Fibroblast of peridontal ligament (primary cell): ENCODE data around the gene RANBP3L.

Source experiments
- DNase-seq: peaks from one replicate; pipeline ENCODE4 v3.0.0-alpha.2; 2010; ENCODE audit errors: extremely low read depth

The RANBP3L gene

DNA sequence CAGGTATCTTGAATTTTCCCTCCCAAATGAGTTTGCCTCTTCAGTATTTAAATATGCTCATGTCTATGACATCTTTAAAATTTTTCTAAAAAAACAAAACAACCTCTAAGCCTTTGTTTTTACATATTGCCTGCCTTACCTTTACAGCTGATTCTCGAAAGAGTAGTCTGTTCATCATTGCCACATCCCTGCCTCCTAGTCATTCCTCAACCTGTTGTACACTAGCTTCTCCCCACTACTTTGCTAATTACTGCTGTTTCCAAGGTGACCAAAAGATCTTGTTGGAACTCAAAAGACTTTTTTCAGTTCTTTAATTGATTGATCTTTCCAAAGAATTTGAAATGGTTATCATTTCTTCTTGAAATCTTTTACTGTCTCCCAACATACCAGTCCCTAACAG, 58.0 kb downstream of the RANBP3L start:
- DNase-seq: no peak

DNA sequence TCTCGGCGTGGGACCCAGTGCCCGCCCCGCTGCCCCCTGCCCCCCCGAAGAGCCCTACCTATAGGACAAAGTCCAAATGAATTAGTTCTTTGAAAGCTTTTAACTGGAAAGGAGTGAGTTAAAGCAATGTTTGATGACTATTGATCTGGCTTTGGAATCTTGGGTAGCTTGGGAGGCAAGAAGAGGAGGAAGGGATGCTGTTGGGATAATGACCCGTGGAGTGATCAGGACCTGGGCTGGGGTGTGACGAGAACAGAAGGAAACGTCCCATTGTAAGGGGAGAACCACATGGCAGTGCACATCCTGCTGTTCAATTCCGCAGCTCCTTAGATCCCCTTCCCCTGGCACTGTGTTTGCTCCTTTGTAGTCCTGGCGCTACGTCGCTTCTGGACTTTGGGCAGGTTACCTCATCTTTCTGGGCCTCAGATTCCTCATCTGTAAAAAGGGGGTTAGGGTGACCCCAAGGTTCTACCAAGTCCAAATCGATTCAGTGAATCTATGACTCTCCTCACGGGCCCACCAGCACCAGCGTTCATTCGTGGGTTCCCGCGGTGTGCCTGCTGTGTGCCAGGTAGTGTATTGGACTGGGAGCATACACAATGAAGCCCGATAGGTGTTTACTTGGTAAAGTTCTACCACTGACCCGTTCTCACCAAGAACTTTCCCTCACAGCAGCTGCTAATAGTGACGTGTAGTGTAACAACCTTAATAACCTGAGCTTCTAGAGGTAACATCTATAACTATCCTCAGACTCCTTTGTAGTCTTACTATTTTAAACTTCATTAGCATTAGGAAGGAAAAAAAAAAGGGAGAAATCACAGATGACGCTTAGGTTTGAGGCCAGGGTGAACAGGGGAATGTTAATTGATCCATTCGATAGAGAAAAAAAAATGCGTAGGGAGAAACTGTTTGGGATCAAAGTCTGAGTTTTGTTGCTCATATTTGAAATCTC, 58.9 kb downstream of the RANBP3L start:
- no peak for DNase-seq

DNA sequence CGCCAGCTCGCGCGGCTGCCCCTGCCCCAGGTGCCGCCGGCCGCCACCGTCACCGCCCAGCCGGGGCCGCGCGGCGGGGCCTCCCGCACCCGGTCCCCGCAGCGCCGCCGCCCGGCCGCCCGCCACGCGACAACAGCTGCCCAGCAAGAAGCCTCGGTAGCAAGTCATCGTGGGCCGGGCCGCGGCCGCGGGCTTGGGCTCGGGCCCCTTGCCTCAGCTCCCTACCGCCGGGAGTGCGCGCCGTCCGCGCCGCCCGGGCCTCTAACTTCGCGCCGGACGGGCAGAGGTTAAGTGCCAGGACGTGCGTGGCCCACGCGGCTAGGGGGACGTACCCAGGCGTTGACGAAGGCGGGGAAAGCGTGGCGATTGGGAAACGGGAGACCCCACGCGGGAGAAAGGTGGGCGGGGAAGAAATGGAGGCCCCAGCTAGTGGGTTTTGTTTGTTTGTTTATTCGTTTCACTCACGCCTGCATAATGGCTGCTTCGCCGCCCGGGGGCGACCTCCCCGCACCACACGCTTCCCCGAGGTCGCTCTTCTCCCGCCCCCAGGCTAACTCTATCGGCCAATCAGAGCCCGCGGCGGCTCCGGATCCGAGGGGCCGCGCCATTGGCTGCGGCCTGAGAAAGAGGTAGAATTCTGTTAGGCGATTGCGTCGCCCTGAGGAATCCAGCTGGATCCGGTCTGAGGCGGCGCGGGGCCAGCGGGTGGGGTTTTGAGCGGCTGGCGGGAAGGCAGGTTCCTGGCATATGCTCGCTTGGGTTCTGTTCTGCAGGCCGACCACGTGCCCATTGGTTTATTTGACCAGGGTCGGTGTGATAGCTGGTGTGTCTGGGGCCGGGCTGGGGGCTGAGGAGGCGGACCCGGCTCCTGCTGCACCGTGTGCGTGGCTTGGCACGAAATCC, 59.8 kb downstream of the RANBP3L start, which contains the start of gene NADK2:
Gene NADK2 (minus strand): TSS at position 295 of the 903 bp plus-strand sequence. CDS start 127 bp downstream, at position 168.
- peak; percentile 95 for DNase-seq

DNA sequence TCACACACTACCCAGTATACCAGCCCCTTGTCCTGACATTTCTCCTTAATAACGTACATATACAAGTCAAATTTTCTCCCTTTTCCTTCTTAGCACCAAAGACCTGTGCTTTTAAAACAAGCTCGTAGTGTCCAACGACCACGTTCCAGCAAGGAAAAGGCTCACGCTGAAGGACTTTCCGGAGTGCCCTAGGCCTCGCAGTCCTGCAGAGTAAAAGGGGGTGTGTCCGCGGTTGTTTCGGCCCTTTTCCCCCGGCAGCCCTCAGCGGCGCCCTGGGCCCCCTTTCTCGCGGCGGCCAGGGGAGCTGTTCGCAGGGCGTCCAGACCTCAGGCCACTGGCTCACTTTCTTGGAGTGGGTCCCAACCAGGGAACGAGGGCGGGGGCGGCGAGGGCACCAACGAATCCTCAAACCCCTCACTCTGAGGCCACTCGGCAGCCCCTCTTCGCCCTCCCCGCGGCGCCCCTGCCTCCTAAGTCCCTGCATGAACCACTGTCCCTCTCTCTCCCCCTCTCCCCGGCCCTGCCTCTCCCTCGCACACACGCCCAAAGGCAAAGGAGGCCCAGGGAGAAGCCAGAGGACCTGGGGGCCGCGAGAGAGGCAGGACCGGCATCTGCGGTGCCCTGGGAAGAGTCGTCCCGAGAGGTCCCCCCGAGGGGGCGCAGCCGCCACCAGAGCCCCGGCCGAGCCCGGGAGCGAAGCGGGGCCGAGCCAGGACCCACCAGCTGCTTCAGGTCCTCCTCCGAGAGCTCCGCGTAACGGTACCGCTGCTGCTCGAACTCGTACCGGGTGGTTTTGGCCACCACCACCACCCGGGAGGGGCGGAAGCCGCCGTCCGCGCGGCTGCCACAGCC, 60.7 kb downstream of the RANBP3L start:
- DNase-seq: peak; percentile 51

DNA sequence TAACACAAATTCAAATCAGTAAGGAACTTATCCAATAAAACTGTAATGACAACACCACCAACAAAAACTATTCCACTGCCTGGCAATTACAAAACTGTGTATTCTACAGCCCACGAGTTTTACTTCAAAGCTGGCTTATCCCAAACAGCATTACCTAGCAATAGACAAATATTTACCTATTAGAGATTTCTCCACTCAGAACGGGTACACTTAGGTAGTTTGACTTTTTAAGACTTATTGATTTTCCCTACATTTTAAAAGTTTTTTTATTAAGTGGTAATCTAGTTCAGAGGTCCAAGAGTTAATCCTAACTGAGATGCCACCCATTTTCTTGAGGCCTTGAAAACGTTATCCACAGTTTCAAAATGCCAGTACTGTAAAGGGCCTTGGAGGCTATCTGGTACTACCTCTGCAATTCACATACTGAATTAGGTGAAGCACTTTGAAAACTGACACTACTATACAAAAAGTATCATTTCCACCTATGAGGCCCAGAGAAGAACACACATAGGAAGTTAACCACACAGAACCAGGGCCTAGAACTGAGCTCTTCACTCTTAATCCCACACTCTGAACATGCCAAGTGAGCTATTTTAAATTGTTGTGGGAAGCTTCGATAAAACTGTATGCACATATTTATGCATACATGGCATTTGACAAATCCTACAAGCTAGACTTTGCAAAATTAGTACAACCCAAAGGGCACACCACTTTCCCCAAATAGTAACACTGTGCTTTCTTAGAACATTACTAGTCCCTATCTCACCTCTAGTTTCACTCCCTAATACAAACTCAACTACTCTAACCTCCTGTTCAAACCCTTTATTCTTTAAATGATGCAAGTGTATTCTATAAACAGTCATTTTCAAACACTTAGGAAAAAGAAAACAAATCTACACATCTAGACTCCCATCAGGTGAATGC, 62.1 kb downstream of the RANBP3L start:
- peak; percentile 10 for DNase-seq

DNA sequence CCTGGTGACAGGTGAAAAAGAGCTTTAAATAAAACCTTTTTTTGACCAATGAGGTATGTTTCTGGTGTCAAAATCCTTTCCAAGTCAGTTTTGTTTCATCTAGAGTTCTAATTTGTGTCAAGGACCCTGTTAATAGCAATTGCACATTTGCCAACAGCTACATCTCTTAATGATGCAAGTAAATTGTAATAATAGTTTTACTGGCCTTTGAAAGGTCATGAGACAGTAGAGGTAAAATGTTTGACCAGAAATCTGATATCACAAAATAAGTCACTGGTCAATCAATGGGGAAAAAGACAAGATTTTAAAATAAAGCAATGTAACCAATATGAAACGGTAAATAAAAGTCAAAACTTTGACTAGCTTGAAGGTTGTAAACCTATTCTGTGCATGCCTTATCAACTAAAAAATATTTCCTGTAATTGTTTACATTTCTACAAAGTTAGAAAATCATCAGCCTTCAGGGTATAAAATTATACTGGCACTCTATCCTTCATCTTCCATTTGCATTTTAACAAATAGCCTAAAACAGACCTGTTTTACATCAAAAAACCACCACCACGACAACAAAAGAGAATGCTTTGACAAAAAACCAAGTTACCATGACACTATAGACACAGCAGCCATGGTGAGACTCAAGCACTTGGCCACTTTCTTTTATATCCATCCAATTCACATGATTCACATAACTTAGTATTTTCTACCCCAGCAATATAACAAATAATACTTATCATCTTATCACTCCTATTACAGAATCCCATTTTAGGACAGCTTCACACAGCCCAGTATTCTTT, 63.0 kb downstream of the RANBP3L start:
- DNase-seq: no peak

DNA sequence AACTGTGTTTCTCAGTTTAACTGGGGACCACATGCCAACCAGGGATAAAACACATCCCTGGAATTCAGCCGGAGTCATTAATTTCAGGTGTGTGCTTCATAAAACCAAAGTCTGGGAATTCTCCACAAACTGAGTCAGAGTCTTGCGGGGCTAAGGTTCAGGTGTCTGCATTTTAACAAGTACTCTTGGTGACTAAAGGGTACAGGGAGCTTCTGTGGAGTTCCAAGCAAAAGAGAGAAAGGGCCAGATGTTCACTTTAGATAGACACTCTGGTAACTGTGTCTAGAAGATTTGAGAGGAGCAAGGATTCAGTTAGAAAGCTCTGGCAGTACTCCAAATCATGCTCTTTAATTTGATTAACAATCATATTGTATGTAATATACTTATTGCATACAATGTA, 64.0 kb downstream of the RANBP3L start:
- DNase-seq: no peak

DNA sequence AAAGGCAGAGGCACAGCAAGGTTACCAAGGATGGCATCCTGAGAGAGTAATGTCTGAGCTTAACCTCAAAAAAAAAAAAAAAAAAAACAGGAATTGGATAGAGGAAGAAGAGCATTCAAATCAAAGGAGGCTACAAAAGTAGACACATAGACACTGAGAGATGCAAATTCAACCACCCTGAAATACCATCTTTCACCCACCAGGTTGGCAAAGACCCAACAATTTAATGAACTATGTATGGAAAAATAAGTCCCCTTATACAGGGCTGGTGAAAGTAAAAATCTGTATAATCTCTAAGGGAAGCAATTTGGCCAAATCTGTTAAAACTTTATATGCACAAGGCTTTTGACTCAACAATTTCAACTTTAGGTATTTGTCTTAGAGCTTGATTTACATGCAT, 64.9 kb downstream of the RANBP3L start:
- DNase-seq: no peak

DNA sequence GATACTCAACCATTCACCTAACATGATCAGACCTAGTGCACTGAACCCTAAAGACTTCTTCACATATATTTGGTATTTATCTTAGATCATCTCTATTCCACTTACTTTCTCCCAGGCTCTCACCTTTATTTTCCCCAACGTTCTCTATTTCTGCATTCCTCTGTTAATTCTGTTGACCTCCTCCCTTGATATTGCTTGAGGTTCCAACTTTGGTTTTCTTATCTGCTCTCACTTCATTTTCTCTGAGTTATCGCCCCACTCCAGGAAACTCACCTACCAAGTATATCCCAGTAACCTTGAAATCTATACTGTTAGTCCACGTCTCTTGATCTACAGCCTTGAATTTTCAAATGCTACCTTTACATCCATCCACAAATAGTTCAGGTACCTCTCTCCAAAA, 69.2 kb downstream of the RANBP3L start:
- DNase-seq: no peak

DNA sequence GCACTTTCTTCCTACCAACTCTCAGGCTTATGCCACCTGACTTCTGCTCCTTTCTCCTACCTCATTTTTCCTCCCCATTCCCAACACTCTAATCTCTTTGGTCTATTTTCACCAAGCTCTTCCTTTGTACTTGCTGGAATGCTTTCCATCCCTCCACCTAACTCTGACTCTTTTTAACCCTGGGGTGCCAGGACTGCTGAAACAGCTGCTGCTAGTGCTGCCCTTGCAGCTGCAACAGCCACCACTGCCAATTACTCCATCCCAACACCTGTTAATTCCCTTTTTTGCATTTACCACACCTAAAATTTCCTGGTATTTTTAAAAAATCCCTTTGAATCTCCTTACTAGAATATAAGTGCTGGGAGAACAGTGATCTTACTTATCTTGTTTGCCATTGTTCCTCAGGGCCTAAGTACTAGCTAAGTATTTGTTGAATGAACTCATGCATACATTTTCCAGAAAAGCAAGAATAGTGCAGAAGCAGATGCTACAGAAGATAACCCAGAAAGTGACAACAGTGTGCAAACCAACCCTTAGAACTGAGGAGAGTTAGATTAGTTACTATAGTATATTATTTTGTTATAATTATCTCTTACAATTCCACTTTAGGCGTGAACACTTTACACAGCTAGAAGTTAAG, 71.4 kb downstream of the RANBP3L start:
- no peak for DNase-seq

DNA sequence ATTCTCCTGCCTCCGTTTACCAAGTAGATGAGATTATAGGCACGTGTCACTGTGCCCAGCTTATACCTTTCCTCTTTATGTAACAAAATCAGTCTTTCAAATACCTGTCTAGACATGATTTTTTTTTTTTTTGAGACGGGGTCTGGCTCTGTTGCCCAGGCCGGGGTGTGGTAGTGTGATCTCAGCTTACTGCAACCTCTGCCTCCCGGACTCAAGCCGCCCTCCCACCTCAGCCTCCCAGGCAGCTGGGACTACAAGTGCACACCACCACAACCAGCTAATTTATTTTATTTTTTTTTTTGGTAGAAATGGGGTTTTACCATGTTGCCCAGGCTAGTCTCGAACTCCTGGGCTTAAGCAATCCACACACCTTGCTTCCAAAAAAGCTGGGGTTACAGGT, 73.2 kb downstream of the RANBP3L start:
- DNase-seq: no peak

DNA sequence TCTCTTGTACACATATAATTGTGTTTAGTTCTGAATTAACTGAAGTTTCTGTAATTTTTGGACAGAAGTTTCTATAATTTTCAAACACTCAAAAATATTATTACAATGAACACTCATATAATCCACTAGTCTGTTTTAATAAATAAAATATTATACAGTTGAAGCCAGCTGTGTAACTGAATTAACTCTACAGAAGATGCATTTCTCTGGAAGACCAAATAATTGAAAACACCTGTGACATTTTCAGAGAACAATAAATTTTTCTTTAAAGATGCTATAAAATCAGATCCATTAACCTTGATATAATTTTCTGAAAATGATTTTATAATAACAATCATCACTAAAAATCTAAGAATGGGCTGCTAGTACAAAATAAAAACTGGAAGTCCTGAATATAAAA, 74.7 kb downstream of the RANBP3L start:
- no peak for DNase-seq

DNA sequence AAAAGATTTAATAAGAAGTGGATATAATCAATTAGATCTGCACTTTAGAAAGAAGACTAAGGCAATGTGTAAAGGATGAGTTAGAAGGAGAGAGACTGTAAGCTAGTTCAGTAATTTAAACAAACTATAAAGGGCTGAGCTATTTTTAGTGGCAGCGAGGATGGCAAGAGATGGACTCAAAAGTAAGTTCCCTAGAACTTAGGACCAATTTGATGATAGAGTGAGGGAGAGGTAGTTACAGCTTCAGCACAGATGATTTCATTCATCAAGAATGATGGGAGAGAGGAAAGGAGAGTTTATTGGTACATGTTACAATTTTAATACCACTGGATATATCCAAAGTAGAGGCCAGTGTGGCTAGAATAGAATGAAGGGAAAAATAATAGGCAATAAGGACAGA, 79.1 kb downstream of the RANBP3L start:
- DNase-seq: no peak

DNA sequence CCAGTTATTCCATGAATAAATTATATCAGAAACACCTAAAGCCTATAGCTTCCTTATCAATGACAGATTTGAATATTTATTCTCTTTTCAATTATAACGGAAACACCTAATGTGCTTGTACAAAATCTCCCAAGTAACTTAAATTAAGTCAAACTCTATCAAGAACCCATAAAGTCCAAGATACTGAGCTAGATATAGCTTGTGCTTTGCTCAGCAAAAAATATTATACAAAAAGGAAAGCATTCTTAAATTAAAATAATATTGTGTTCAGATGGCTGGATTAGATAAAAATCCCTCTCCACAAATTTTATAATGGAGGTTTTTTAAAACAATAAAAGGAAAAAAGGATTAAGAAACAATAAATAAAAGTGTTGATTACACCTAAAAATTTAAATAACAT, 83.7 kb downstream of the RANBP3L start:
- no peak for DNase-seq

DNA sequence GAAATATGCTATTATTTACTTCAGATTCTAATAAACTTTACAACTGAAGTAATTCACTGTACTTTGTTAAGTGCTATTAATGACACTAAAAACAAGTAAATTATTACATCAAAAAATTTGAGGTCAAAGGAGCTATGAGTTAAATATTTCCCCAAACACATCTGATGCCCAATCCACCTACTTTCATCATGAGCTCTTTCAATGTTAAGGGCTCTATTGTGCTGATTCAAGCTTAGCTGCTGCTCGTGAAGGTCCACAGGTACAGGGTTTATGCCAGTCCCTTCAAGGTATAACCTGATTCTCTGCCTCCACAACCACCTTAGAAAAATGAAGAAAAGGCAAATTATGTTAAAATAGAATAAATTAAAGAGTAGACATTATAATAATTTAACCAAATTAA, 84.1 kb downstream of the RANBP3L start:
- no peak for DNase-seq

DNA sequence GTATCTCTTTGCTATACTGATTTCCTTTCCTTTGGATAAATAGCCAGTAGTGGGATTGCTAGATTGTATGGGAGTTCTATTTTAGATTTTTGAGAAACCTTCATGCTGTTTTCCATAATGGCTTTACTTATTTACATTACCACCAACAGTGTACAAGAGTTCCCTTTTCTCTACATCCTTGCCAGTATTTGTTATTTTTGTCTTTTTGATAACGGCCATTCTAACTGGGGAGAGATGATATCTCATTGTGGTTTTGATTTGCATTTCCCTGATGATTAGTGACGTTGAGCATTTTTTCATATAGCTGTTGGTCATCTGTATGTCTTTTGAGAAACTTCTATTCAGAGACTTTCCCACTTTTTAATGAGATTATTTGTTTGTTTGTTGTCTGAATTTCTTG, 85.8 kb downstream of the RANBP3L start:
- DNase-seq: no peak

DNA sequence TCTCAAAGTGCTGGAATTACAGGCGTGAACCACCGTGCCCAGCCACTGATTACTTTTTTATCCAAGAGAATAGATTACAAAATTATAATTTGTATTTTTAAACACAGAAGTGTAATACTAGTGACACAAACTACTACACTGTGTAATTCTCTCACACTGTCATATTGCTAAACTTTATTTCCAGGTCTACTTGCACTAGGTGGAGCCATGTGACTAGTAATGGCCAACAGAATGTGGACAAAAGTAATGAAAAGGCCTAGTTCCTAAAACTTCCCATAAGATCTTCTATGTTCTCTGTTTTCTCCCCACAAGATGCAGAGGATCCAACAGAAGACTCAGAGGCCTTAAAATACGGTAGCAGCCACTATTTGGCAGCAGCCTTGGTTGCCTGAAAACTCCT, 87.3 kb downstream of the RANBP3L start:
- DNase-seq: no peak

DNA sequence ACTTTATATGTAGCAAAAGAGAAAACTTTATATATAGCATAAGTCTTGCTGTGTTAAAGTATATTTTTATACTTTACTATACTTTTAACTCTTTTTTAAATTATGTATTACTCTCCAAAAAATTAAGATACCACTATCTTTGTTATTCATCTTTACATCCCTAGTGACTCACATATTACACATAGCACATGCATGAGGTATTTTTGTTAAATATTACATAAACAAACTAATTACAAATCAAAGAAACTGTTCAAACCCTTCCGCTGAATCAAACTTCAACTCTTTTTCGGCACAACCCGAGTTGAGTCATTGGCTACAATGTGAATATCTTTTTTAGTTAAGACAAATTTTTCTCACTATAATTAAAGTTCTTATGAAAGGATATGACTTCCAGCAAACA, 92.0 kb downstream of the RANBP3L start:
- DNase-seq: no peak

DNA sequence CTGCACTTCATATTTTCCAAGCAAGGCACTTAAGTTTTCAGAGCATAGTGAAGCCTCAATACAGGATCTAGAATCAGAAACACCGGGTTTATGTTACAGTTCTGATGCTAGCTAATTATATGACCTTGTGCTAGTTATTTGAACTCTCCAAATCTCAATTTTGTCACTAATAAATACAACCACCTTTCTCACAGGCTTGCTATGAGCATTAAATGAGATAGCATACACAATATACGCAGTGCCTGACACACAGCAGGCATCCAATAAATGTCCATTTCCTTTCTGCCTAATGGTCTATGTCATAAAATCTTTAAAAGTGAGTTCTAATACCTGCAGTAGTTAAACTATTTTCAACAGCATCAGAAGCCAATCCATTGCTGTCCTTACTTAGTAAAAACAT, 92.9 kb downstream of the RANBP3L start:
- DNase-seq: no peak
